HAP-1 (cell line): ENCODE data around the gene EEFSEC.

Source experiments
- DNase-seq, 2 experiments: peaks; one replicate each; pipeline ENCODE4 v3.0.0-alpha.2; 2016 to 2020; ENCODE audit warnings: low spot score in 2 of 2
- H3K27me3 ChIP-seq: fragments of 250-450 bp; sonication (Bioruptor Pico); 2 replicates; pipeline ENCODE4 v1.5.1; 2020; ENCODE audit warnings: low read depth, mild to moderate bottlenecking, moderate library complexity
- H3K36me3 ChIP-seq: fragments of 250-450 bp; sonication (Bioruptor Pico); replicated peaks from 2 replicates; pipeline ENCODE4 v1.5.1; 2020; ENCODE audit warnings: mild to moderate bottlenecking
- H3K4me1 ChIP-seq: fragments of 250-450 bp; sonication (Bioruptor Pico); 2 replicates; pipeline ENCODE4 v1.5.1; 2020; ENCODE audit warnings: mild to moderate bottlenecking
- H3K4me3 ChIP-seq: fragments of 250-450 bp; sonication (Bioruptor Pico); 2 replicates; pipeline ENCODE4 v1.5.1; 2020; ENCODE audit warnings: mild to moderate bottlenecking, moderate library complexity
- H3K9me3 ChIP-seq: fragments of 250-450 bp; sonication (Bioruptor Pico); 2 replicates; pipeline ENCODE4 v1.5.1; 2020; ENCODE audit warnings: mild to moderate bottlenecking, moderate library complexity
- in situ Hi-C: fragments of 300-500 bp; cut with MboI; formaldehyde crosslinking; loops from 3 replicates; pipeline ENCODE4 v1.14.3; 2020; ENCODE audit warnings: low sequenced_read_pairs, inconsistent platforms, mixed read lengths

Gene EEFSEC

DNA sequence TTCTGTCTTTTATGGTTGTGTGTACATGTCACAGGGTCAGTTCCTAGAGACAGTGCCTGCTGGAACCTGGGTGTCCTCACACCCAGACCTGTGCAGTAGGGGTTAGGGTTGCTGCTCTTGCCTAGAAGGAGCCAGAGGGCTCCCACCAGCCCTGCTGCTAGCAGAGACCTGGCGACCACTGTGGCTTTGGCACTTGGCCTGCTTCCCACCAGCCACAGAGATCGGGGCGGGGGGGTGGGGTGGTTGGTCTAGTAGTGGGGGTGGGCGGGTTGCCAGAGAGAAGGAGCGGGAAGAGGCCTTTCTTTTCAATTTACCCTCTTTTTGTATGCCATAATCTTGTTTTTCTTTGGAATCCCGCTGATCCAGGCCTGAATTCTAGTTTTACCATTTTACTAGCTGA is 29.4 kb downstream of the EEFSEC start:
- Histone ChIP-seq H3K36me3 (no peaks in the 10 kb centered on the region), H3K9me3 (no peaks in the 10 kb centered on the region), H3K4me3 (no peak overlapping the region), H3K4me1 (peaks cover 14% of the 10 kb centered on the region), H3K27me3 (no peaks in the 10 kb centered on the region)
- DNase-seq, result no peak
- in situ Hi-C loops, result no loop called here

DNA sequence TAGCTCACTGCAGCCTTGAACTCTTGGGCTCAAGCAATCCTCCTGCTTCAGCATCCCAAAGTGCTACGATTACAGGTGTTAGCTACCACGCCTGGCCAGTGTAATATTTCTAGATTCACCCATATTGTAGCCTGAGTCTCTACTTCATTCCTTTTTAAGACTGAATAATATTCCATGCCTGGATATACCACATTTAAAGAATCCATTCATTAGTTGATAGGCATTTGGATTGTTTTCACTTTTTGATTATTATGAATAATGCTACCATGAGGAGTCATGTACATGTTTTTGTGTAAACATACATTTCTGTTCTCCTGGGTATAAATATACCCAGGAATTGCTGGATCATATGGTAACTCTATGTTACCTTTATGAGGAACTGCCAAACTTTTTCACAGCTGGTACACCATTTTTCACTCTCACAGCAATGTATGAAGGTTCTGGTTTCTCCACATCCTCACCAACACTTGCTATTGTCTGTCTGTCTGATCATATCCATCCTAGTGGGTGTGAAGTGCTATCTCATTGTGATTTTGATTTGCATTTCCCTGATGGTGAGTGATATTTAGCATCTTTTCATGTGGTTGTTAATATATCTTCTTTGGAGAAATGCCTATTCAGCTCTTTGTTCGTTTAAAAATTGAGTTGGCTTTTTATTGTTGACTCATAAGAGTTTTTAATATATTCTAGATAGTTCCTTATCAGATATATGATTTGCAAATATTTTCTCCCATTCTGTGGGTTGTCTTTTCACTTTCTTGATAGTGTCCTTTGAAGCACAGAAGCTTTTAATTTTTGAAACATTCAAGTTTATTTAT is 32.6 kb downstream of the EEFSEC start:
- Histone ChIP-seq H3K9me3 (no peaks in the 10 kb centered on the region), H3K36me3 (no peaks in the 10 kb centered on the region), H3K4me3 (no peak overlapping the region), H3K4me1 (peaks cover 4% of the 10 kb centered on the region; the same call in 1 of the 2 replicates), H3K27me3 (no peaks in the 10 kb centered on the region)
- in situ Hi-C loops, result no loop called here
- no peak for DNase-seq

DNA sequence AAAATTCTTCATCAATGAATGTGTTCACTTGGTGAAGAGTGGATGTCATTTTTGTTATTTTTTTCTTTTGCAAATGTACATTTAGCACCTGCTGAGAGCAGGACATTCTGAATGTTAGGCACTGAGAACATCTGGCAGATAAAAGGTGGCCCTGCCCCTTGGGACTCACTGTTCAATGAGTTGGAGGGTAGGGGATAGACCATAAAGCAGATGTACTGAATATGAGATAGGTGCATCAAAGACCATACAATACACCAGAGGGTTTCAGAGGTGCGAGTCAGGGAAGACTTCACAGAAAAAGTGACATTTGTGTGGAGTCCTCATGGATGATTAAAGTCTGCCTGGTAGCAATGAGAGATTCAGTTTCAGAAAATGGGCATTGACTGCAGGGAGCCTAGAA is 34.2 kb downstream of the EEFSEC start:
- Histone ChIP-seq H3K4me3 (no peak overlapping the region), H3K9me3 (no peaks in the 10 kb centered on the region), H3K27me3 (no peaks in the 10 kb centered on the region), H3K4me1 (peaks cover 4% of the 10 kb centered on the region; the same call in 1 of the 2 replicates), H3K36me3 (no peaks in the 10 kb centered on the region)
- in situ Hi-C loops, result no loop called here
- no peak for DNase-seq

DNA sequence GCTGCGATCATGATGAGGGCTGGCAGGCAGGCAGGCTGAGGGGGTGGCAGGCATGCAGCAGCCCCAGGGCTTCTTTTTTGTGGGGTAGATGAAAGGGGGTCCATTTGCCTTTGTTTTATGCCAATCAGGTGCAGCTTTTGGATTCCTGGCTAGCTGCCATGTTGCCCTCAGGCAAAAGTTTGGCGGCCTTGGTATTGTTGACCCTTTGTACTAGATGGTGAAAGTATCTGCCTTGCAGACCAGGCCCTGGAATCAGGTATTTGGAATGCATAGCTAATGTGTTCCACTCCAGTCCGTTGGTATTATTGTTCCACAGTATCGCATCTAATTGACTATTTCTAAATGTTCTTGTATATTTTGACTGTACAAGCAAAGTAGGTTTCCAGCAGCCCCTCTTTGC is 35.0 kb downstream of the EEFSEC start:
- no peaks in the 10 kb centered on the region for H3K9me3 ChIP-seq
- no peaks in the 10 kb centered on the region for H3K27me3 ChIP-seq
- in situ Hi-C loops, result no loop called here
- H3K4me3 ChIP-seq, result no peak overlapping the region
- peaks cover 4% of the 10 kb centered on the region; the same call in 1 of the 2 replicates for H3K4me1 ChIP-seq
- H3K36me3 ChIP-seq, result no peaks in the 10 kb centered on the region
- DNase-seq, result peak; percentile 5 to 62

DNA sequence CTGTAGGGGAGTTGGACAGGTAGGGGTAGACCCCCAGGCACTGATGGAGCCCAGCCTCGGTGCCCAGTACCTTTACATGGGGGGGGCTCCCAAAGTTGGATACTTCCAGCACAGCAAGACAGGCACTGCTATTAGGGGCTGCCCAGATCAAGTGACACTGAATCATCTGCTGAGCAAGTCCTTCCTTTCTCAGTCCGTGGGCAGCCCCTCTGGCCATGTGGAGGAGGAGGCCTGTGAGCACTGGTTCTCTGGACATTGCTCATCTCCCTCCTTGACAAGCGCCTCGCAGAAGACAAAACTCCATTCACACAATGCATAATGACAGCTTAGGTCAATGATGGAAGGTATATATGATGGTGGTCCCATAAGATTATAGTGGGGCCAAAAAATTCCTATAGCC is 35.7 kb downstream of the EEFSEC start:
- no peak for DNase-seq
- in situ Hi-C loops, result no loop called here
- no peaks in the 10 kb centered on the region for H3K27me3 ChIP-seq
- no peak overlapping the region for H3K4me3 ChIP-seq
- no peaks in the 10 kb centered on the region for H3K36me3 ChIP-seq
- H3K9me3 ChIP-seq, result no peaks in the 10 kb centered on the region
- H3K4me1 ChIP-seq, result peaks cover 4% of the 10 kb centered on the region; the same call in 1 of the 2 replicates

DNA sequence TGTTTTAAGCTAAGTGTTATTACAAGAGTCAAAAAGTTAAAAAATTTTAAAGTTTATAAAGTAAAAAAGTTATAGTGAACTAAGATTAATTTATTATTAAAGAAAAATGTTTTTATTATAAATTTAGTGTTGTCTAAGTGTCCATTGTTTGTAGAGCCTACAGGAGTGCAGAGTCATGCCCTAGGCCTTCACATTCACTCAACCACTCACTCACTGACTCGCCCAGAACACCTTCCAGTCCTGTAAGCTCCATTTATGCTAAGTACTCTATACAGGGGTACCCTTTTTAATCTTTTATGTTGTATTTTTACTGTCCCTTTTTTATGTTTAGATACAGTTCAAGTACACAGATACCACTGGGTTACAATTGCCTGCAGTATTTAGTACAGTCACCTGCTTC is 37.2 kb downstream of the EEFSEC start:
- Histone ChIP-seq H3K27me3 (no peaks in the 10 kb centered on the region), H3K36me3 (no peaks in the 10 kb centered on the region), H3K4me1 (peaks cover 4% of the 10 kb centered on the region; the same call in 1 of the 2 replicates), H3K9me3 (no peaks in the 10 kb centered on the region), H3K4me3 (no peak overlapping the region)
- no peak for DNase-seq
- in situ Hi-C loops, result no loop called here

DNA sequence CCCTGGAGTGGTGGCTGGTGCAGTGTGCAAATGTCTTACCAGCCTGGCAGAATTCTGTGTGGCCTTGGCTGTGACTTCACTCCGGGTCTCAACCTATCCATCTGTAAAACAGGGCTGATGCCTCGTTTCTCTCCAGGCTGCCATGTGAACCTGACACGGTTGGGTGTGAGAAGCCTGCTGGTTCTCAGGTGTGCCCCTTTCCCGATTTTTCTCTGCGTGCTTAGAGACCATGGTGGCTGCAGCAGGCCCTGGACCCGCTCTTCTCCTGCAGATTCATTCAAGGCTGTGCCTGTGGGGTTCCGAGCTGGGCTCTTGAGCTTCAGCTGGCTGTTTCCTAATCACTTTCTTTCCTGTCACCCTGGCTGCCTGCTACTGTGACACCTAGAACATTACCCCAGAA is 38.9 kb downstream of the EEFSEC start:
- Histone ChIP-seq H3K9me3 (no peaks in the 10 kb centered on the region), H3K4me3 (no peak overlapping the region), H3K4me1 (peaks cover 4% of the 10 kb centered on the region; the same call in 1 of the 2 replicates), H3K27me3 (no peaks in the 10 kb centered on the region), H3K36me3 (no peaks in the 10 kb centered on the region)
- in situ Hi-C loops, result no loop called here
- DNase-seq, result no peak

DNA sequence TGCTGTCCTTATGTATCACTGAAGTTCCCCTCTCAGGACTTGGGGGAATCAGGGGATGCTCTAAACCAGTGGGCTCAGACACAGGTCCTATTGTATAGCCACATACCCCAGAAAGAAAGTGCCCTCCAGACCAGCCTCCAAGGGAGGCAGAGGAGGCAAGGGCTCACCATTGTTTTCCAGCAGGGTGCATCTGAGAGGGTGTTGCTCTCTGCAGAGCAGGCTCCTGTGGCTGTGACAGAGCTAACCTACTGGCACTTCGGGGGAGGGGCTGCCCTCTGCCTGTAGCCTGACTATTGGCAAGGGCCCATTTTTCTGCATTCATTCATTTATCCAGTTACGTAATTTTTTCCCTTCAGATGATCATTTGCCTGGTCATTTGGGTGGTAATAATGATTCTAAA is 39.9 kb downstream of the EEFSEC start:
- in situ Hi-C loops, result no loop called here
- Histone ChIP-seq H3K36me3 (no peaks in the 10 kb centered on the region), H3K27me3 (no peaks in the 10 kb centered on the region), H3K9me3 (no peaks in the 10 kb centered on the region), H3K4me3 (no peak overlapping the region), H3K4me1 (peaks cover 12% of the 10 kb centered on the region)
- no peak for DNase-seq

DNA sequence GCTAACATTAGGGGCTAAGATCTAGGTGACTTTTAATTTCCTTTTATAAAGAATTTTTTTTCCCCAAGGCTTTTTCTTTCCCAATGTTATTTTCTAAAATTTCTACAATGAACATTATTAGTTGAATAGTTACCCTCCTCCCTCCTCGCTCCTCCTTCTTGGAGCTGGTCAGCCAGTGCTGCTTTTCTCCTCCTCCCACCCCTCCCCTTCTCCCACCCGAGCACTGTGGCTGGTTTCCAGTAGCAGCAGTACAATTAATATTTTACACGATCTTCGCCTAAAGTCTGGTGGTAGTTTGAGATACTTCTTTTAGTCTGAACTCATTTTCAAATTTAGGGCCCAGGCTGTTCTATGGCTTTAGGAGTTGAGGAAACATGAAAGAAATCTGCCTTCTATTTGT is 41.6 kb downstream of the EEFSEC start:
- Histone ChIP-seq H3K36me3 (no peaks in the 10 kb centered on the region), H3K27me3 (no peaks in the 10 kb centered on the region), H3K9me3 (no peaks in the 10 kb centered on the region), H3K4me3 (no peak overlapping the region), H3K4me1 (peaks cover 12% of the 10 kb centered on the region)
- no peak for DNase-seq
- in situ Hi-C loops, result no loop called here

DNA sequence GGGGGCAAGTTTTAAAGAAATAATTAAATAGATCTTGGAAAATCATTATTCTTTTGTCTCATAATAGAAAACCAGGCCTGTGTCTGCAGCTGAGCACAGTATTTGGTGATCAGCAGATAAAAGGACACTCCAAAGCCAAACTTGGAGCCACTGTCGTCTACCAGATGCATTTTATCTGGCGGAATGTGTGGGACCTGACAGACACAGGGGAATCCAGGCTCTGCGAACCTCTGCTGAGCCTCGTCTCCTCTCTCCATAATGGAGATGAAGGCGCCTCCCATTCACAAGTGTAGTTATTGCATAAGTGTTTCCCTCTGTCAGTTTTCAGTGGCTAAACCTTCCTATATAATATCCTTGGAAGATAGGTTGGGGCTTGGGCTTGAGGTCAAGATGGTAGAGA is 42.1 kb downstream of the EEFSEC start:
- Histone ChIP-seq H3K4me3 (no peak overlapping the region), H3K4me1 (peaks cover 12% of the 10 kb centered on the region), H3K27me3 (no peaks in the 10 kb centered on the region), H3K36me3 (no peaks in the 10 kb centered on the region), H3K9me3 (no peaks in the 10 kb centered on the region)
- in situ Hi-C loops, result no loop called here
- DNase-seq, result no peak

DNA sequence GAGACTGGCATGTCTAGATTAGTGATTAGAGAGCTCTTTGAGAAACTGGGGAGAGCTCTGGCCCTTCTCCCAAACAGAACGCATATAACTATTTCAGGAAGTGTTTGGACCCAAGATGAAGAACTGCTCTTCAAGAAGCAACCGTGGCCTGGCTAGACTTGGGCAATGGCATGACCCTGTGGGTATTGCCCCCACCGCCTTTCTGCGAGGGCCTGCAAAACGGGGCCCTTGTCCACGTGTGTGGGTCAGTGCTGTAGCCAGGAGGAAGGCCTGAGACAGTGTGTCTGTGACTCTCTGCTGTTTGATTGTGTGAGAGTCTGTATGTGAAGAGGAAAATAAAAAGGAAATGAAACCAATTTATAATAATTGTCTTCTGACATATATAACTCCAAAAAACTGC is 42.5 kb downstream of the EEFSEC start:
- H3K4me1 ChIP-seq, result peaks cover 12% of the 10 kb centered on the region
- no peak for DNase-seq
- in situ Hi-C loops, result no loop called here
- no peaks in the 10 kb centered on the region for H3K9me3 ChIP-seq
- H3K27me3 ChIP-seq, result no peaks in the 10 kb centered on the region
- H3K36me3 ChIP-seq, result no peaks in the 10 kb centered on the region
- H3K4me3 ChIP-seq, result no peak overlapping the region

DNA sequence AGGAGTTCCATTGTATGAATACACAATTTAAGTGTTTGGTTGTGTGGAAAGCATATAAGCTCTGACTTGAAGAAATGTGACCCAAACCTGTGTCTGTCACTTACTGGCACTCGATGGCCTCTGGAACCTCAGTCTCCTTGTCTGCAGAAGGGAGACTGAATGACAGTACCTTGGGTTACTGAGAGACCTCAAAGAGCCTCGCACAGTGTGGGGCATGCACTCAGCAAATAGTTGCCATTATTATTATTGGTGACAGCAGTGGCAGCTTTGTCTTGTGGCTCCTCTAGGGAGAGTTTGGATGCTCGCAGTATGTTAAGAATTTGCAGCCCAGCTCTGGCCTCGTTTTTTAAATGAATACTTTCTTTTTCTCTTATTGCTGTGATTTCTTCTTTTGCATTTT is 43.4 kb downstream of the EEFSEC start:
- Histone ChIP-seq H3K4me3 (no peak overlapping the region), H3K27me3 (no peaks in the 10 kb centered on the region), H3K36me3 (no peaks in the 10 kb centered on the region), H3K9me3 (no peaks in the 10 kb centered on the region), H3K4me1 (peaks cover 12% of the 10 kb centered on the region)
- DNase-seq, result no peak
- in situ Hi-C loops, result no loop called here

DNA sequence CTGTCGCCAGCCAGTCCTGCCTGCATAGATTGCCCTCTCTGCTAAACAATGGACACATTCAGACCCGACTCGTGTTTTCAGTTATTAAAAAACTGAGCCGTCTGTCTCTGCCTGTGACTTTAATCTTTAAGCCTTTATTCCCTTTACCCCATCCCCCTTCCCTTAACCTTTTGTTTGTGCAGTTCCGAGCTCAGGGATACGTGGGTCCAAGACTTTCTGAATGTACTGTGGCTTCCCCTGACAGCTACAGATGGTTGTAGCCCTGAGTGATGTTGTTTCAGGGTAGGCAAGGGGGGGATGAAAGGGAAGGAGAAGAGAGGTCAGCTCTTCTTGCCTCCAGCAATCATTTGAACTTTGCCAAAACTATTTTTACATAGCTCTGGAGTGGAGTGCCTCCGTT is 44.6 kb downstream of the EEFSEC start:
- H3K27me3 ChIP-seq, result no peaks in the 10 kb centered on the region
- H3K4me3 ChIP-seq, result no peak overlapping the region
- no peaks in the 10 kb centered on the region for H3K36me3 ChIP-seq
- H3K9me3 ChIP-seq, result no peaks in the 10 kb centered on the region
- H3K4me1 ChIP-seq, result peaks cover 12% of the 10 kb centered on the region
- in situ Hi-C loops, result no loop called here
- DNase-seq, result peak in 1 of 2 experiments; percentile 11

DNA sequence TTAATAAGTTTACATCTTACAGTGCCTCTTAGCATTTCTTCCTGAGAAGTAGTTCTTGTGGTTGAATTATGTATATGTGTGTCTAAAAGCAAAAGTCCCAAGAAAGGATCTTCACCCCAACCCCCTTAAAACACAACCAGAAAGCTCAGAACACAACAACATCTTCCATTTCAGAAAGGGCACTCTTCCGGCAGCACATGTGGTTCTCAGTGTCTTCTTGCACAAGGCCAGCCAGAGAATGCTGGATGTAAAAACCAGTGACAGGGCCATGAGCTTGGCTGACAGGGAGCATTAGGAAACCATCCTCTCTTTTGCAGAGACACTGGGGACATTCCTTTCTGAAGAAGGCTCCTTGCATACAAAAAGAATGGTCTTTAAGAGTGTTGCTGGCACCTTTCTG is 45.0 kb downstream of the EEFSEC start:
- in situ Hi-C loops, result no loop called here
- H3K4me3 ChIP-seq, result no peak overlapping the region
- no peaks in the 10 kb centered on the region for H3K36me3 ChIP-seq
- no peaks in the 10 kb centered on the region for H3K9me3 ChIP-seq
- peaks cover 12% of the 10 kb centered on the region for H3K4me1 ChIP-seq
- DNase-seq, result no peak
- no peaks in the 10 kb centered on the region for H3K27me3 ChIP-seq

DNA sequence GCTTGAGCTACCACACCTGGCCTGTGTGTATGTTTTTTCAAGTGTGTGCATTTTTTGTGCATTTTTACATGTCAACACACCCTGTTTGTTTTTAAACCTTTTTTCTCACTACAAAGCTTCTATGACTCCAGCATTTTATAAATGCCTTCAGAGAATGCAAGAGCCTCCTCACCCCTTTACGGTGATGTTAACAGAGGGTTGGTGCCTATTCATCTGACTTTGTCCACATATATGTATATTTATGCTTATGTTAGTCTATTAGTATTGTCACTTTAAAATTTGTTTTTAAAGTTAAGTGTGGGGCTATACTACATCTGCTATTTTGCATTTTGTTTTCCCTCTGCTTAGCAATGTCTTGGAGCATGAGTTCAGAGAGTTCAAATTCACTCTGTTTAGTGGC is 45.8 kb downstream of the EEFSEC start:
- no peaks in the 10 kb centered on the region for H3K36me3 ChIP-seq
- no peak for DNase-seq
- in situ Hi-C loops, result no loop called here
- H3K4me1 ChIP-seq, result peaks cover 12% of the 10 kb centered on the region
- no peak overlapping the region for H3K4me3 ChIP-seq
- no peaks in the 10 kb centered on the region for H3K27me3 ChIP-seq
- H3K9me3 ChIP-seq, result no peaks in the 10 kb centered on the region
